Measurements from ENCODE around the gene SPATA2L.
"Not testable (repeated sequence)": the region's sequence is repeated elsewhere in the genome, so short reads cannot be mapped to it uniquely, and the experiment has no call there.

The SPATA2L gene

GRCh38 chr16:89706518-89707260 is 5.2 kb upstream of the SPATA2L start:
- H3K4me3 ChIP-seq (ENCODE audit: low read length): no peak overlapping the region
- H3K4me1 ChIP-seq (ENCODE audit: control insufficient read depth, insufficient read depth, low read length): peaks cover 13% of the 10 kb centered on the region
- no peaks in the 10 kb centered on the region for H3K27me3 ChIP-seq (ENCODE audit: control insufficient read depth, insufficient read depth, low read length)
- H3K36me3 ChIP-seq (ENCODE audit: control insufficient read depth, insufficient read depth, low read length): no peaks in the 10 kb centered on the region; the same call in 1 of the 2 replicates
- no CpG with 5 or more reads among the region's 14 CpGs for WGBS (ENCODE audit: insufficient coverage, insufficient read length)
- H3K9me3 ChIP-seq (ENCODE audit: control insufficient read depth, insufficient read depth, low read length): no peaks in the 10 kb centered on the region
- no peak for DNase-seq (ENCODE audit: low read depth, low spot score)
- no peak overlapping the region for H3K27ac ChIP-seq (ENCODE audit: low read length)

GRCh38 chr16:89705006-89705405 is 3.5 kb upstream of the SPATA2L start:
- peaks cover 17% of the 10 kb centered on the region for H3K4me1 ChIP-seq (ENCODE audit: control insufficient read depth, insufficient read depth, low read length)
- H3K4me3 ChIP-seq (ENCODE audit: low read length): no peak overlapping the region
- DNase-seq (ENCODE audit: low read depth, low spot score): no peak
- no peaks in the 10 kb centered on the region for H3K9me3 ChIP-seq (ENCODE audit: control insufficient read depth, insufficient read depth, low read length)
- no peak overlapping the region for H3K27ac ChIP-seq (ENCODE audit: low read length)
- no peaks in the 10 kb centered on the region for H3K36me3 ChIP-seq (ENCODE audit: control insufficient read depth, insufficient read depth, low read length)
- no peaks in the 10 kb centered on the region for H3K27me3 ChIP-seq (ENCODE audit: control insufficient read depth, insufficient read depth, low read length)
- WGBS (ENCODE audit: insufficient coverage, insufficient read length): no CpG with 5 or more reads among the region's 15 CpGs

DNA sequence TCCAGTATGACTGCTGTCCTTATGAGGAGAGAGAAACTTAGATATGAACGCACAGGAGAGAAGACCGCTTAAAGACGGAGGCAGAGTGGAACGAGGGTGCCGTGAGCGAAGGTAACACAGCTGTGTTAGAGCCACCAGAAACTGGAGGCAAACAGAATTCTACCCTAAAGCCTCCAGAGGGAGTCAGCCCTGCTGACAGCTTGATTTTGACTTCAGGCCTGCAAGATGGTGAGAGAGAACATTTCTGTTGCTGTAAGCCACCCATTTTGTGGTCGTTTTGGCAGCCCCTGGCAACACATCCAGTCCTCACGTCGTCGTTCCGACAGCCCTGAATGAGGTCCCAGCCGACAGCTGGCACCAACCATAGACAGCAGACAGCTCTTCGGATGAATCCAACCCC is 2.8 kb upstream of the SPATA2L start:
- H3K36me3 ChIP-seq (ENCODE audit: control insufficient read depth, insufficient read depth, low read length): no peaks in the 10 kb centered on the region
- no peak for DNase-seq (ENCODE audit: low read depth, low spot score)
- no peaks in the 10 kb centered on the region for H3K27me3 ChIP-seq (ENCODE audit: control insufficient read depth, insufficient read depth, low read length)
- no CpG with 5 or more reads among the region's 13 CpGs for WGBS (ENCODE audit: insufficient coverage, insufficient read length)
- no peaks in the 10 kb centered on the region for H3K9me3 ChIP-seq (ENCODE audit: control insufficient read depth, insufficient read depth, low read length)
- H3K4me1 ChIP-seq (ENCODE audit: control insufficient read depth, insufficient read depth, low read length): peaks cover 13% of the 10 kb centered on the region
- H3K4me3 ChIP-seq (ENCODE audit: low read length): no peak overlapping the region
- no peak overlapping the region for H3K27ac ChIP-seq (ENCODE audit: low read length)

- no peaks in the 10 kb centered on the region for H3K9me3 ChIP-seq (ENCODE audit: control insufficient read depth, insufficient read depth, low read length)
- H3K4me3 ChIP-seq (ENCODE audit: low read length): peak overlapping the region; percentile 82; the same call in 1 of the 2 replicates
- 0 out of 2 replicates have a peak, but pooled peaks cover 4% of the 10 kb centered on the region for H3K4me1 ChIP-seq (ENCODE audit: control insufficient read depth, insufficient read depth, low read length)
- no peaks in the 10 kb centered on the region for H3K27me3 ChIP-seq (ENCODE audit: control insufficient read depth, insufficient read depth, low read length)
- no CpG with 5 or more reads among the region's 78 CpGs for WGBS (ENCODE audit: insufficient coverage, insufficient read length)
- no peak for DNase-seq (ENCODE audit: low read depth, low spot score)
- peaks cover 14% of the 10 kb centered on the region; the same call in 1 of the 2 replicates for H3K36me3 ChIP-seq (ENCODE audit: control insufficient read depth, insufficient read depth, low read length)
- no peak overlapping the region for H3K27ac ChIP-seq (ENCODE audit: low read length)
Observed at GRCh38 chr16:89700649-89701424, 668 bp downstream of the SPATA2L start.

GRCh38 chr16:89700100-89700648 is 1.3 kb downstream of the SPATA2L start:
- Histone ChIP-seq H3K9me3 (ENCODE audit: control insufficient read depth, insufficient read depth, low read length) (no peaks in the 10 kb centered on the region), H3K27me3 (ENCODE audit: control insufficient read depth, insufficient read depth, low read length) (no peaks in the 10 kb centered on the region), H3K4me1 (ENCODE audit: control insufficient read depth, insufficient read depth, low read length) (0 out of 2 replicates have a peak, but pooled peaks cover 4% of the 10 kb centered on the region), H3K4me3 (ENCODE audit: low read length) (peak overlapping the region; percentile 82; the same call in 1 of the 2 replicates), H3K36me3 (ENCODE audit: control insufficient read depth, insufficient read depth, low read length) (peaks cover 17% of the 10 kb centered on the region; the same call in 1 of the 2 replicates), H3K27ac (ENCODE audit: low read length) (no peak overlapping the region)
- DNase-seq (ENCODE audit: low read depth, low spot score): peak; percentile 99
- WGBS (ENCODE audit: insufficient coverage, insufficient read length): no CpG with 5 or more reads among the region's 30 CpGs

DNA sequence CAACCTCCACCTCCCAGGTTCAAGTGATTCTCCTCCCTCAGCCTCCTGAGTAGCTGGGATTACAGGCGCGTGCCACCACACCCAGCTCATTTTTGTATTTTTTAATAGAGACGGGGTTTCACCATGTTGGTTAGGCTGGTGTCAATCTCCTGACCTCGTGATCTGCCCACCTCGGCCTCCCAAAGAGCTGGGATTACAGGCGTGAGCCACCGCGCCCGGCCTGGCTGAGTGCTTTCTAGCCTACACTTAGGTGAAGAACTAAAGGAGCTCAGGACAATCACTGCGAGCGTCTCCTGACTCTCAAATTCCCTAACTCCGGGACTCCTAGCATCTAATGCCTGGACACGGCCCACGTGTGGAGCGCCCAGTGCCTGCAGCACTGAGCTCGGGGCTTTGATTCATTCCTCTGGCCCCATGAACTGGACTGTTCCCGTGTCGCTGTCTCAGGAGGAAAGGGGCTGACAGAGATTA is 1.8 kb downstream of the SPATA2L start:
- no CpG with 5 or more reads among the region's 18 CpGs for WGBS (ENCODE audit: insufficient coverage, insufficient read length)
- not testable (repeated sequence) for H3K4me1 ChIP-seq (ENCODE audit: control insufficient read depth, insufficient read depth, low read length); H3K4me3 ChIP-seq (ENCODE audit: low read length); H3K27ac ChIP-seq (ENCODE audit: low read length); H3K9me3 ChIP-seq (ENCODE audit: control insufficient read depth, insufficient read depth, low read length); DNase-seq (ENCODE audit: low read depth, low spot score); H3K27me3 ChIP-seq (ENCODE audit: control insufficient read depth, insufficient read depth, low read length)
- peaks cover 17% of the 10 kb centered on the region; the same call in 1 of the 2 replicates for H3K36me3 ChIP-seq (ENCODE audit: control insufficient read depth, insufficient read depth, low read length)

DNA sequence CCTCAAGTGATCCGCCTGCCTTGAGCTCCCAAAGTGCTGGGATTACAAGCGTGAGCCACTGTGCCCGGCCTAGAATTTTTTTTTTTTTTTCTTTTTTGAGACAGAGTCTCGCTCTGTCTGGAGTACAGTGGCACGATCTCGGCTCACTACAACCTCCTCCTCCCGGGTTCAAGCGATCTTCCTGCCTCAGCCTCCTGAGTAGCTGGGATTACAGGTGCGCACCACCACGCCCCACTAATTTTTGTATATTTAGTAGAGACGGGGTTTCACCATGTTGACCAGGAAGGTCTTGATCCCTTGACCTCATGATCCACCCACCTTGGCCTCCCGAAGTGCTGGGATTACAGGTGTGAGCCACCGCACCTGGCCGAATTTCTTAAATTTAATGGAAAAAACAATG is 2.8 kb downstream of the SPATA2L start:
- peaks cover 22% of the 10 kb centered on the region for H3K36me3 ChIP-seq (ENCODE audit: control insufficient read depth, insufficient read depth, low read length)
- not testable (repeated sequence) for H3K9me3 ChIP-seq (ENCODE audit: control insufficient read depth, insufficient read depth, low read length); H3K4me3 ChIP-seq (ENCODE audit: low read length); H3K27ac ChIP-seq (ENCODE audit: low read length); H3K4me1 ChIP-seq (ENCODE audit: control insufficient read depth, insufficient read depth, low read length); DNase-seq (ENCODE audit: low read depth, low spot score); H3K27me3 ChIP-seq (ENCODE audit: control insufficient read depth, insufficient read depth, low read length)
- no CpG with 5 or more reads among the region's 14 CpGs for WGBS (ENCODE audit: insufficient coverage, insufficient read length)

- no peak for DNase-seq (ENCODE audit: low read depth, low spot score)
- 0 out of 2 replicates have a peak, but pooled peaks cover 4% of the 10 kb centered on the region for H3K4me1 ChIP-seq (ENCODE audit: control insufficient read depth, insufficient read depth, low read length)
- H3K27me3 ChIP-seq (ENCODE audit: control insufficient read depth, insufficient read depth, low read length): no peaks in the 10 kb centered on the region
- no CpG with 5 or more reads among the region's 32 CpGs for WGBS (ENCODE audit: insufficient coverage, insufficient read length)
- H3K36me3 ChIP-seq (ENCODE audit: control insufficient read depth, insufficient read depth, low read length): peaks cover 29% of the 10 kb centered on the region
- H3K27ac ChIP-seq (ENCODE audit: low read length): no peak overlapping the region
- H3K4me3 ChIP-seq (ENCODE audit: low read length): no peak overlapping the region
- H3K9me3 ChIP-seq (ENCODE audit: control insufficient read depth, insufficient read depth, low read length): no peaks in the 10 kb centered on the region
Observed at GRCh38 chr16:89697616-89698331, 3.7 kb downstream of the SPATA2L start.

- Histone ChIP-seq H3K27me3 (ENCODE audit: control insufficient read depth, insufficient read depth, low read length) (no peaks in the 10 kb centered on the region), H3K4me1 (ENCODE audit: control insufficient read depth, insufficient read depth, low read length) (0 out of 2 replicates have a peak, but pooled peaks cover 4% of the 10 kb centered on the region), H3K9me3 (ENCODE audit: control insufficient read depth, insufficient read depth, low read length) (no peaks in the 10 kb centered on the region), H3K27ac (ENCODE audit: low read length) (no peak overlapping the region), H3K4me3 (ENCODE audit: low read length) (no peak overlapping the region), H3K36me3 (ENCODE audit: control insufficient read depth, insufficient read depth, low read length) (peaks cover 31% of the 10 kb centered on the region)
- DNase-seq (ENCODE audit: low read depth, low spot score): no peak
- WGBS (ENCODE audit: insufficient coverage, insufficient read length): no CpG with 5 or more reads among the region's 19 CpGs
Observed at GRCh38 chr16:89697161-89697615, 4.3 kb downstream of the SPATA2L start.
